Cardiac muscle cell (in vitro differentiated cells and primary cell): Measurements from ENCODE around the gene ADAM8. TPM values are rescaled to one million over a fixed set of nuclear protein-coding genes. Genes with fewer than 3 reads are reported as not detected.

Source experiments
- DNase-seq, 2 donors: peaks; one replicate each; pipeline versions ENCODE4 v3.0.0 to v3.0.0-alpha.2; 2010 to 2017; ENCODE audit warnings: low read depth in 1 of 2, low spot score in 1 of 2
- H3K27ac ChIP-seq: fragments of 200-600 bp; sonication (generic); 2 replicates; pipeline ENCODE4 v1.5.1; 2016
- H3K27me3 ChIP-seq: fragments of 200-600 bp; sonication (generic); 2 replicates; pipeline ENCODE4 v1.6.0; 2016; ENCODE audit warnings: control low read depth
- H3K36me3 ChIP-seq: fragments of 200-600 bp; sonication (generic); 2 replicates; pipeline ENCODE4 v1.5.1; 2016; ENCODE audit warnings: control low read depth
- H3K4me1 ChIP-seq: fragments of 200-600 bp; sonication (generic); 2 replicates; pipeline ENCODE4 v1.8.1; 2017; ENCODE audit warnings: low read depth, mild to moderate bottlenecking, mixed run types
- H3K4me3 ChIP-seq: fragments of 200-600 bp; sonication (generic); 2 replicates; pipeline ENCODE4 v1.5.1; 2016; ENCODE audit warnings: mild to moderate bottlenecking
- H3K9me3 ChIP-seq: fragments of 200-600 bp; sonication (generic); 2 replicates; pipeline ENCODE4 v1.5.1; 2017; ENCODE audit warnings: low read depth, mild to moderate bottlenecking, control low read depth
- CTCF ChIP-seq: IDR thresholded peaks from 2 replicates; pipeline ENCODE4 v1.5.1; 2012; ENCODE audit warnings: low read depth, mild to moderate bottlenecking, low read length
- polyA plus RNA-seq: library from polyadenylated mRNA; unstranded; fragments of >200 nt; fragmentation: Nextera tagmentation; extraction: Ambion mirVana; gene quantifications from 2 replicates; pipeline ENCODE4 v1.2.1, GENCODE V29; 2016
- total RNA-seq: library from RNA; depleted of rRNA; stranded (reverse); fragments of >200 nt; gene quantifications from 2 replicates; pipeline ENCODE4 v1.2.3, GENCODE V29; 2016

The ADAM8 gene
- total and polyA plus RNA-seq, 2 experiments from 2014 or later: 2.3 to 6.9 TPM

- Histone ChIP-seq H3K27me3 (no peaks in the 10 kb centered on the region), H3K4me3 (no peak overlapping the region), H3K9me3 (no peaks in the 10 kb centered on the region), H3K27ac (no peak overlapping the region), H3K36me3 (no peaks in the 10 kb centered on the region), H3K4me1 (peaks cover 5% of the 10 kb centered on the region)
- TF ChIP-seq CTCF: no peak
- DNase-seq: peak; percentile 26 to 56
Measured at GRCh38 chr10:133245439-133246235, 31.0 kb downstream of the ADAM8 start.

- Histone ChIP-seq H3K36me3 (no peaks in the 10 kb centered on the region), H3K9me3 (no peaks in the 10 kb centered on the region), H3K27ac (no peak overlapping the region), H3K4me1 (peaks cover 5% of the 10 kb centered on the region), H3K4me3 (no peak overlapping the region), H3K27me3 (peaks cover 13% of the 10 kb centered on the region)
- TF ChIP-seq CTCF: no peak
- DNase-seq: no peak
Measured at GRCh38 chr10:133243593-133243992, 33.1 kb downstream of the ADAM8 start.

GRCh38 chr10:133242611-133243356 is 33.9 kb downstream of the ADAM8 start:
- no peak for TF ChIP-seq CTCF
- peaks cover 5% of the 10 kb centered on the region for H3K4me1 ChIP-seq

GRCh38 chr10:133241501-133242205 is 35.0 kb downstream of the ADAM8 start:
- H3K9me3 ChIP-seq: no peaks in the 10 kb centered on the region
- DNase-seq: no peak
- H3K27ac ChIP-seq: no peak overlapping the region
- H3K36me3 ChIP-seq: no peaks in the 10 kb centered on the region
- TF ChIP-seq CTCF: no peak
- H3K27me3 ChIP-seq: peaks cover 32% of the 10 kb centered on the region
- H3K4me3 ChIP-seq: no peak overlapping the region
- H3K4me1 ChIP-seq: peaks cover 5% of the 10 kb centered on the region

More at GRCh38 chr10:133242611-133243356, 33.9 kb downstream of the ADAM8 start:
- peak in 1 of 2 donors; percentile 17 for DNase-seq
- Histone ChIP-seq H3K27ac (no peak overlapping the region), H3K4me3 (no peak overlapping the region), H3K9me3 (no peaks in the 10 kb centered on the region), H3K27me3 (peaks cover 21% of the 10 kb centered on the region), H3K36me3 (no peaks in the 10 kb centered on the region)

- Histone ChIP-seq H3K4me1 (no peaks in the 10 kb centered on the region), H3K36me3 (no peaks in the 10 kb centered on the region), H3K27ac (no peak overlapping the region), H3K27me3 (peaks cover 49% of the 10 kb centered on the region), H3K9me3 (no peaks in the 10 kb centered on the region), H3K4me3 (no peak overlapping the region)
- no peak for DNase-seq
- no peak for TF ChIP-seq CTCF
Measured at GRCh38 chr10:133239990-133240389, 36.7 kb downstream of the ADAM8 start.
